Gastrocnemius medialis (tissue), 4 donors: ENCODE measurements around the gene CCDC187.

Experiments
- POLR2A ChIP-seq, 2 donors: fragments of 450-650 bp; IDR thresholded peaks; one replicate each; pipeline ENCODE4 v1.6.1; 2017; ENCODE audit warnings: antibody characterized with exemption in 2 of 2, mild to moderate bottlenecking in 2 of 2, moderate library complexity in 2 of 2
- TF ChIP-seq, protein P1 (sequence below), 5 experiments: fragments of 450-650 bp in 3 of 5; fragments of 200-600 bp in 2 of 5; sonication (generic) in 2 of 5; IDR thresholded peaks in 4 of 5; conservative IDR thresholded peaks in 1 of 5; 1 replicate in 4 of 5; 2 replicates in 1 of 5; pipeline ENCODE4 v1.5.1; 2016 to 2019; ENCODE audit warnings: antibody characterized with exemption in 5 of 5, mild to moderate bottlenecking in 3 of 5, moderate library complexity in 3 of 5

DNA sequence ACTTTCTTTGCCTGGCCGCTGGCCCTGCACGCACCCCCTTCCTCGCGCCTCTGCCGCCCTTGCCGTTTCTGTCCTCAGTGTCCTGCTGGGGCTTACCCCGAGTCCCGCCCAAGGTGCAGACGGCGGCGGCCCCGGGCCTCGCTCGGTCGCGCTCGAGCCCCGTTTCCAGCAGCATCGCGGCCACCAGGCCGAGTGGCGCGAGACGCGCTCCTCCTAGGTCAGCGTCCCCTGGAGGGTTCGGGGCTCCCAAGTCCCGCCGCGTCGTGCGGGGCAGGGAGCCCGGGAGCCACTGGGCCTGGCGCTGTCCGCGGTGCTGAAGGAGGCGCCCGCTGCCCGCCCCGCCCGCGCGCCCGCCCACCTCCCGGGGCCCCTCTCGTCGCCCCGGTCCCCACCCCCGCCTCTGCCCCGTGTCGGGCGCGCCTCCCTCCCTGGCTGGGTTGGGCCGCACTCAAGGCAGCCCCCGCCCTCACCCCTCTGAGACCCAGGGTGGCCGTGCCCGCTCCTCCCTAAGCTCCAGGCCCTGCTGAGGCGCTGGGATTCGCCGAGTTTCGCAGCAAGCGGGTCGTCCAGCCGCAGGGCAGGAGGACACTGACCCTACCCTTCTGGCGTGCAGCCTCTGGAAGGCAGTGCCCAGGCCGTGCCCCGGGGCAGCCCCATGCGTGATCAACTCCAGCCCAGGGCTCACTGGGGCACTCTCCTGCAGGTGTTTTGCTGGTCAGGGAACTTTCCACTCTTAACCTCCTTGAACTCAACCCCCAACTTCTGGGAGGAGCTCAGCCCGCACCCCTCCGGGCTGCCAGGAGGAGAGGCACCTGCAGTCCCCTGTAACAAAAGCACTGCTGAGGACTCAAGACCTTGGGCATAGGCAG is 98.8 kb downstream of the CCDC187 start, which contains the start of gene LHX3:
- no peak for TF ChIP-seq POLR2A (IDR thresholded peaks at IDR 0.05)
- TF ChIP-seq, protein P1, sequence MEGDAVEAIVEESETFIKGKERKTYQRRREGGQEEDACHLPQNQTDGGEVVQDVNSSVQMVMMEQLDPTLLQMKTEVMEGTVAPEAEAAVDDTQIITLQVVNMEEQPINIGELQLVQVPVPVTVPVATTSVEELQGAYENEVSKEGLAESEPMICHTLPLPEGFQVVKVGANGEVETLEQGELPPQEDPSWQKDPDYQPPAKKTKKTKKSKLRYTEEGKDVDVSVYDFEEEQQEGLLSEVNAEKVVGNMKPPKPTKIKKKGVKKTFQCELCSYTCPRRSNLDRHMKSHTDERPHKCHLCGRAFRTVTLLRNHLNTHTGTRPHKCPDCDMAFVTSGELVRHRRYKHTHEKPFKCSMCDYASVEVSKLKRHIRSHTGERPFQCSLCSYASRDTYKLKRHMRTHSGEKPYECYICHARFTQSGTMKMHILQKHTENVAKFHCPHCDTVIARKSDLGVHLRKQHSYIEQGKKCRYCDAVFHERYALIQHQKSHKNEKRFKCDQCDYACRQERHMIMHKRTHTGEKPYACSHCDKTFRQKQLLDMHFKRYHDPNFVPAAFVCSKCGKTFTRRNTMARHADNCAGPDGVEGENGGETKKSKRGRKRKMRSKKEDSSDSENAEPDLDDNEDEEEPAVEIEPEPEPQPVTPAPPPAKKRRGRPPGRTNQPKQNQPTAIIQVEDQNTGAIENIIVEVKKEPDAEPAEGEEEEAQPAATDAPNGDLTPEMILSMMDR (IDR thresholded peaks at IDR 0.05 in 4 of 5, conservative IDR thresholded peaks at IDR 0.05 in 1 of 5), result no peak
